MM.1S (cell line): ENCODE results near the gene C10orf143.

Source experiments
- DNase-seq: peaks from one replicate; pipeline ENCODE4 v3.0.0-alpha.2; 2015
- H2AFZ ChIP-seq: fragments of 300-600 bp; sonication (generic); 2 replicates; pipeline ENCODE4 v1.6.0; 2016; ENCODE audit warnings: antibody characterized with exemption, low read length
- H3F3A ChIP-seq: fragments of 300-600 bp; sonication (generic); 2 replicates; pipeline ENCODE4 v1.6.1; 2016; ENCODE audit warnings: mild to moderate bottlenecking, antibody characterized with exemption, low read length, moderate library complexity, mixed read lengths; ENCODE audit not compliant: insufficient read depth
- H3K27ac ChIP-seq: fragments of 300-600 bp; sonication (generic); 2 replicates; pipeline ENCODE4 v1.5.1; 2016; ENCODE audit warnings: mild to moderate bottlenecking, low read length
- H3K27me3 ChIP-seq: fragments of 300-600 bp; sonication (generic); replicated peaks from 2 replicates; pipeline ENCODE4 v1.6.0; 2016; ENCODE audit warnings: low read length; ENCODE audit not compliant: insufficient read depth
- H3K36me3 ChIP-seq: fragments of 300-600 bp; sonication (generic); replicated peaks from 2 replicates; pipeline ENCODE4 v1.6.1; 2016; ENCODE audit warnings: mild to moderate bottlenecking, low read length, mixed read lengths; ENCODE audit not compliant: insufficient read depth
- H3K4me1 ChIP-seq: fragments of 300-600 bp; sonication (generic); 2 replicates; pipeline ENCODE4 v1.6.1; 2016; ENCODE audit warnings: low read length, mixed read lengths
- H3K4me2 ChIP-seq: fragments of 300-600 bp; sonication (generic); 2 replicates; pipeline ENCODE4 v1.6.0; 2016; ENCODE audit warnings: low read depth, low read length
- H3K4me3 ChIP-seq: fragments of 300-600 bp; sonication (generic); 2 replicates; pipeline ENCODE4 v1.5.1; 2016; ENCODE audit warnings: low read length, mixed read lengths
- H3K79me2 ChIP-seq: fragments of 300-600 bp; sonication (generic); 2 replicates; pipeline ENCODE4 v1.6.1; 2016; ENCODE audit warnings: mixed run types, low read length, mixed read lengths
- H3K9ac ChIP-seq: fragments of 300-600 bp; sonication (generic); 2 replicates; pipeline ENCODE4 v1.6.1; 2016; ENCODE audit warnings: low read length, mixed read lengths
- H3K9me2 ChIP-seq: fragments of 300-600 bp; sonication (generic); replicated peaks from 2 replicates; pipeline ENCODE4 v1.6.1; 2016; ENCODE audit warnings: mild to moderate bottlenecking, low read length, mixed read lengths; ENCODE audit not compliant: insufficient read depth
- H3K9me3 ChIP-seq: fragments of 300-600 bp; sonication (generic); replicated peaks from 2 replicates; pipeline ENCODE4 v1.6.1; 2016; ENCODE audit warnings: mild to moderate bottlenecking, low read length, mixed read lengths; ENCODE audit not compliant: insufficient read depth
- H4K20me1 ChIP-seq: fragments of 300-600 bp; sonication (generic); 2 replicates; pipeline ENCODE4 v1.6.1; 2016; ENCODE audit warnings: mild to moderate bottlenecking, low read length, moderate library complexity, mixed read lengths; ENCODE audit not compliant: insufficient read depth
- EZH2 ChIP-seq: fragments of 300-600 bp; sonication (generic); optimal IDR thresholded peaks from 2 replicates; pipeline ENCODE3; 2017; ENCODE audit warnings: low read depth, mild to moderate bottlenecking, antibody characterized with exemption, low read length, mixed read lengths
- EZH2phosphoT487 ChIP-seq: fragments of 300-600 bp; sonication (generic); IDR thresholded peaks from 2 replicates; pipeline ENCODE4 v1.6.1; 2018; ENCODE audit warnings: antibody characterized with exemption, low read length
- TF ChIP-seq, protein P1 (sequence below): fragments of 300-600 bp; sonication (generic); IDR thresholded peaks from 2 replicates; pipeline ENCODE4 v1.5.1; 2016; ENCODE audit warnings: antibody characterized with exemption, low read length, mixed read lengths

Gene C10orf143

DNA sequence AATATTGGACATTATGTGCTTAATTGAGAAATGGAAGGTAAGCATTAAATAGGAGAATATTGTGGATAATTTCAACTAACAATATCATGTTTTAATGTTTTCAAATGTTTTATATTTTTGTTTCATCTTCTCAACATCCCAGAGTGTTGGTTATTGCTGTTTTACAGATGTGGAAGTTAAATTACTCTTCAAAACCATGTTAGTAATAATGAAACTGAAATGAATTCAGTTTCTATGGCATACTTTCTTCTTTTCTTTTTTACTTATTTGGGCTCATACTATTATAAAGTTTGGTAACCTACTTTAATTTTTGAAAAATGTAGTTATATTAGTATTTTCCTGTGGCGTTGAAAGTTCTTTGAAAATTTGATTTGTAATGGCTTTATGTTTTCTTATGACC, 29.8 kb upstream of the C10orf143 start:
- Histone ChIP-seq H3K9ac (no peak overlapping the region), H3K27me3 (no peaks in the 10 kb centered on the region), H3K9me3 (no peaks in the 10 kb centered on the region), H2AFZ (no peak overlapping the region), H3K27ac (no peak overlapping the region), H3K4me1 (peaks cover 39% of the 10 kb centered on the region), H3F3A (no peaks in the 10 kb centered on the region; the same call in 1 of the 2 replicates), H3K36me3 (no peaks in the 10 kb centered on the region; the same call in 1 of the 2 replicates), H3K4me3 (no peak overlapping the region), H4K20me1 (peaks cover 13% of the 10 kb centered on the region), H3K9me2 (no peaks in the 10 kb centered on the region), H3K79me2 (peaks cover 91% of the 10 kb centered on the region), H3K4me2 (peak overlapping the region; percentile 34)
- no peak for TF ChIP-seq EZH2phosphoT487
- TF ChIP-seq, protein P1, sequence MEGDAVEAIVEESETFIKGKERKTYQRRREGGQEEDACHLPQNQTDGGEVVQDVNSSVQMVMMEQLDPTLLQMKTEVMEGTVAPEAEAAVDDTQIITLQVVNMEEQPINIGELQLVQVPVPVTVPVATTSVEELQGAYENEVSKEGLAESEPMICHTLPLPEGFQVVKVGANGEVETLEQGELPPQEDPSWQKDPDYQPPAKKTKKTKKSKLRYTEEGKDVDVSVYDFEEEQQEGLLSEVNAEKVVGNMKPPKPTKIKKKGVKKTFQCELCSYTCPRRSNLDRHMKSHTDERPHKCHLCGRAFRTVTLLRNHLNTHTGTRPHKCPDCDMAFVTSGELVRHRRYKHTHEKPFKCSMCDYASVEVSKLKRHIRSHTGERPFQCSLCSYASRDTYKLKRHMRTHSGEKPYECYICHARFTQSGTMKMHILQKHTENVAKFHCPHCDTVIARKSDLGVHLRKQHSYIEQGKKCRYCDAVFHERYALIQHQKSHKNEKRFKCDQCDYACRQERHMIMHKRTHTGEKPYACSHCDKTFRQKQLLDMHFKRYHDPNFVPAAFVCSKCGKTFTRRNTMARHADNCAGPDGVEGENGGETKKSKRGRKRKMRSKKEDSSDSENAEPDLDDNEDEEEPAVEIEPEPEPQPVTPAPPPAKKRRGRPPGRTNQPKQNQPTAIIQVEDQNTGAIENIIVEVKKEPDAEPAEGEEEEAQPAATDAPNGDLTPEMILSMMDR: no peak
- TF ChIP-seq EZH2: no peak
- no peak for DNase-seq

DNA sequence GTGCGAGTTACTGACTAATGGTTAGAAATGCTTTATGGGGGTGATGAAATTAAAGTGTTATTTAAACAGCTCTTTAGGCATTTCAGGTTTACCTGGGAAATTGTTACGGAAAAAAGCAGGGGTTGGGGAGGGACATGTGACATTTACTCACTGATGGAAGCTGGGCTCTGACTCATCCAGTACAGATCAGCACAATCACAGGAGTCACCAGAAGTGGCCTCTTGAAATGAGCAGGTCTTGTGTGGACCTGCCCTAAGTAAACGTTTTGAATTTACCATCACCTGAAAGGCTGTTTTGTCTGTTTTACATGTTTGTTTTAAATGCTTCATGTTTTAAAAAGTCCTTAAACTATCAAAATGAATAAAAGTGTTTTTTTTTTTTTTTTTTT, 27.8 kb upstream of the C10orf143 start:
- H3K9ac ChIP-seq: no peak overlapping the region
- no peaks in the 10 kb centered on the region for H3K9me2 ChIP-seq
- no peak overlapping the region for H3K27ac ChIP-seq
- TF ChIP-seq, protein P1: no peak
- TF ChIP-seq EZH2phosphoT487: no peak
- no peak for TF ChIP-seq EZH2
- H2AFZ ChIP-seq: no peak overlapping the region
- H3K79me2 ChIP-seq: peaks cover 73% of the 10 kb centered on the region
- no peaks in the 10 kb centered on the region for H3K27me3 ChIP-seq
- no peak overlapping the region for H3K4me3 ChIP-seq
- no peaks in the 10 kb centered on the region; the same call in 1 of the 2 replicates for H3K36me3 ChIP-seq
- H3K9me3 ChIP-seq: no peaks in the 10 kb centered on the region
- peaks cover 39% of the 10 kb centered on the region for H3K4me1 ChIP-seq
- H3F3A ChIP-seq: no peaks in the 10 kb centered on the region; the same call in 1 of the 2 replicates
- peaks cover 13% of the 10 kb centered on the region for H4K20me1 ChIP-seq
- H3K4me2 ChIP-seq: peak overlapping the region; percentile 100; the same call in 1 of the 2 replicates
- no peak for DNase-seq

GRCh38 chr10:130137659-130138478, 27.2 kb upstream of the C10orf143 start:
- H3K9me2 ChIP-seq: no peaks in the 10 kb centered on the region
- no peaks in the 10 kb centered on the region; the same call in 1 of the 2 replicates for H3F3A ChIP-seq
- H3K4me3 ChIP-seq: peak overlapping the region; percentile 87
- peaks cover 39% of the 10 kb centered on the region for H3K4me1 ChIP-seq
- no peak for DNase-seq
- peaks cover 13% of the 10 kb centered on the region for H4K20me1 ChIP-seq
- no peaks in the 10 kb centered on the region for H3K27me3 ChIP-seq
- H3K27ac ChIP-seq: no peak overlapping the region
- H3K9me3 ChIP-seq: no peaks in the 10 kb centered on the region
- peak overlapping the region; percentile 86; the same call in 1 of the 2 replicates for H3K9ac ChIP-seq
- H3K79me2 ChIP-seq: peaks cover 67% of the 10 kb centered on the region
- H2AFZ ChIP-seq: no peak overlapping the region
- H3K36me3 ChIP-seq: no peaks in the 10 kb centered on the region; the same call in 1 of the 2 replicates
- no peak for TF ChIP-seq EZH2phosphoT487
- TF ChIP-seq EZH2: no peak
- TF ChIP-seq, protein P1: no peak
- peak overlapping the region; percentile 100 for H3K4me2 ChIP-seq
